ENCODE results near the gene PARD3B.

Gene PARD3B

DNA sequence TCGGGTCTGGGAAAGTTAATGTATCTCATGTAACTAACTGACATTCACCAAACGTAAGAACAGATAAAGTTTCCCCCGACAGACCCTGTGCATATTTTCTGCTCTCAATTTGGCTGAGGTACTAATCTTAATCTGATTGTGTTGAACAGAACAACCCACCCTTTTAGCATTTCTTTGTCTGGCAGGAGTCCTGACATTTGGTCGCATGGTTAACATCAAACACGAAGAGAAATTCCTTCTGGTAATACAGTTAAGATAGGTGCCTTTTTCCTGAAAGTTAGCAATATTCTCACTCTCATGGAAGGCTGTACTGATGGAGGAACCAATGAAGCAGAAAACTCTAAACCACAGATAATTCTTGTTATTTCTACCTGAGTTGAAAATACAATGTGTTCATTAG lies 520.8 kb downstream of the PARD3B start:
- no peak for DNase-seq (ENCODE audit: low read depth)

- no peak for DNase-seq (ENCODE audit: low read depth)
These were observed 524.7 kb downstream of the PARD3B start for GRCh38 chr2:205069928-205070327.

DNA sequence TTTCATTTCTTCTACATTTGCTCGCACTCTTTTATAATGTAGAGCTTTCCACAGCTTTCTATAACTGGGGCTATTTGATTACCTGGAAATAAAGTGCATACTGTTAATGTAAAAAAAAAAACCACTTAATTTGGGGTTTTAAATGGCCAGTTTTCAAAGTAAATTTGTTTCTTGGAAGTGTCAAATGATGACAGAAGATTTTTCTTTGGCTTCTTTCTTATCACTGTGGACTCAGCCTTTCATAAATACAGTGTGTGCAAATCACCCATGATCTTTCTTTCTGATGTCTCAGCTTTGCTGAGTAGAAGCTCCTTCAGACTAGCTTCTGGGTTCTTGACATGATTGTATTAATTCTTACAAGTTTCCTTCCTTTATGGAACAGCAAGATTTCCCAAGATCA lies 525.6 kb downstream of the PARD3B start:
- DNase-seq (ENCODE audit: low read depth): no peak

DNA sequence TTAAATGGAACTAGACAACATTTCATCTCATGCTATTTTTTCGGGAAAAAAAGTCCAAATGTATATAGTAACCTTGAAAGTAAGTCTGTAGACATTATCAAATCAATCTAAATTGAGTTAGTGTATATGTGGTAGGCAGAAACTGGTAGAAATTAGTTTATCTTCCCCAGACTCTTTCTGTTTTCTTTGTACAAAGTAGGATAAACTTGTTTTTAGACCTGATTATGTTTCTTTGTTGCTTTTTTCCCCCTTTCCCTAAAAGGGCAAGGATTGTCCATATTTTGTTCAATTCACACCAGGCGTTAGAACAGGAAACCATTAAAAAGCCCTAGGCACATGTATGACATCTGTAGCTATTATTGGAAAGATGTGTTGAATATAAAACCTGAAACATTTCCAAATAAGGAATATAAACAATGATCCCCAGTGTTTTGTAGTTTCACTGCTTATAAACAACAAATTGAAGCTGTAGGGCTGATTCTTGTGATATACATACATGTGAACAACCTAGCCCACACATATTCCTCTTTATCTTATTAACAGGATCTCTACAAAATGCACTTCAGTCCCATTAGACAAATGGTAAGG lies 528.3 kb downstream of the PARD3B start:
- DNase-seq (ENCODE audit: low read depth): no peak

GRCh38 chr2:205076405-205076804 lies 531.1 kb downstream of the PARD3B start:
- no peak for DNase-seq (ENCODE audit: low read depth)

GRCh38 chr2:205077159-205077558 lies 531.9 kb downstream of the PARD3B start:
- DNase-seq (ENCODE audit: low read depth): no peak

DNA sequence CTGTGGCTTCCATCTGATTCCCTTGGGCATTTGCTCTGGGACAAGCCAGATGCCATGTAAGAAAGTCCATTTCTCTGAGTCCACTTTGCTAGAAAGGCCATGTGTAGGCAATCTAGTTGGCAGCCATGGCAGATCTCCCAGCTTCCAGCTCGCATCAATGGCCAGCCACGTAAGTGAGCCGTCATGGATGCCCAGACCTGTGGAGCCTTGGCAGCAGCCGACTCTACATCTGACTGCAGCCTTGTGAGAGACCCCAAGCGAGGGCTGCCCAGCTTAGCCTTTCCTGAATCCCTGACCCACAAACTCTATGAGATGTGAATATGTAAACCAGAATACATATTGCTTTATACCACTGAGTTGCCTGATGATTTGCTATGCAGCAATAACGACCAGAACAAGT lies 533.5 kb downstream of the PARD3B start:
- DNase-seq (ENCODE audit: low read depth): no peak

- no peak for DNase-seq (ENCODE audit: low read depth)
These were observed 533.9 kb downstream of the PARD3B start for GRCh38 chr2:205079173-205079572.

GRCh38 chr2:205086662-205087061 lies 541.4 kb downstream of the PARD3B start:
- no peak for DNase-seq (ENCODE audit: low read depth)

GRCh38 chr2:205087862-205088261 lies 542.6 kb downstream of the PARD3B start:
- no peak for DNase-seq (ENCODE audit: low read depth)

- DNase-seq (ENCODE audit: low read depth): no peak
These were observed 544.7 kb downstream of the PARD3B start for GRCh38 chr2:205089958-205090357.

DNA sequence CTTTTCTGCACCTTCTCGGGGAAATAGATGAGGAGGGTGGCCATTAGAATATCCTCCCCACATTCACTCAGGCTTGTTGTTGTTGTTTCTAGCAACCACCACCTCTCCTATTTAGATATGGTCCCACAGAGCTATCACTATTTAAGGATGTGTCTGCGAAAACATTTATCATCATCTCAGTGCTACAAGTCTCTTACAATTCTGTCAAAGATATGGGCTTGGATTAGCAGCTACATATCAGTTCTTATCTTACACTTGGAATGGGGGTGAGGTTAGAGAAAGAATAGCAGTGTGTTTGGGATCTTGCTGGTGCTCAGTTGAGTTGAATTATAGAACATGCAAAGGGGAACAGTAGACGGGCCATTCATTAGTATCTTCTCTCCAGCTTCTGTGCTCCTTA lies 546.1 kb downstream of the PARD3B start:
- DNase-seq (ENCODE audit: low read depth): no peak

GRCh38 chr2:205094031-205094430 lies 548.8 kb downstream of the PARD3B start:
- no peak for DNase-seq (ENCODE audit: low read depth)

DNA sequence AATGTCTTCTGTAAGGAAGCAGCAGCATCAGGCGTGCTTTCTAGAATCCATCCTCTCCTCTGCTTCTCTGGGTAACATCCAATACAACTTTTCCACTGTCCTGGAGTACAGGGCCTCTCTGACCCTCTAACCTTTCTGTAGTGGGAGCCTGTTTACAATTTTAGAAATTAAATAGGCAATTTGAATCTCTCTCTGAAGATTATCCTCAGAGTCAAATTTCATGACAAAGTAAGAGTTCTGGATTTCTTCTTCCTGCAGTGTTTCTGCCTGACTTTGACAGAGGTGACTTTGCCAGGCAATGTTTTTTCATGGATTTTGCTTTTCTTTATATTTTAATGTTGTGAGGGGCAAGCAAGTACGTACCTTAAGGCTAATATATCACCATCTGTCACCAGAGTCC lies 558.4 kb downstream of the PARD3B start:
- no peak for DNase-seq (ENCODE audit: low read depth)

GRCh38 chr2:205107810-205108209 lies 562.5 kb downstream of the PARD3B start:
- DNase-seq (ENCODE audit: low read depth): no peak

GRCh38 chr2:205115511-205115910 lies 570.2 kb downstream of the PARD3B start:
- no peak for DNase-seq (ENCODE audit: low read depth)

GRCh38 chr2:205117125-205117524 lies 571.9 kb downstream of the PARD3B start:
- no peak for DNase-seq (ENCODE audit: low read depth)

- DNase-seq (ENCODE audit: low read depth): no peak
These were observed 573.9 kb downstream of the PARD3B start for GRCh38 chr2:205119136-205119535.

GRCh38 chr2:205128726-205129125 lies 583.5 kb downstream of the PARD3B start:
- DNase-seq (ENCODE audit: low read depth): no peak

DNA sequence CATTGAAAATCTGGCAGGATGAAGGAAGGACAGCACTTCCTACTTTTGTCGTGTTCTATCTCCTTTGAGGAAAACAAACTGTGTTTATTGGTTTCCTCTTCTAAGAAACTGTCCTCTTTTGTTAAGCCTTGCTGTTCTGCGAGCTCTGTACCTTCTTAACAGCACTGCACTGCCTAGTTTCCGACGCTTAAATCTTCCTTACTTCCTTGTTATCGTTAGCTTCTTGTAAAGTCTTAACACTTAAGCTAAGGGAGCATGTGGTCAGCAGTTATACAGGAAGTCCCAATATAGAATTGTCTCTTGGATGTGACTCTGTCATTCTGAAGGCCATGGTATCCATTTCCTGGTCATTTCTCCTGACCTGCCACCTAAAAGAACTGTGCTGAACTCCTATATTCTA lies 584.3 kb downstream of the PARD3B start:
- DNase-seq (ENCODE audit: low read depth): no peak

DNA sequence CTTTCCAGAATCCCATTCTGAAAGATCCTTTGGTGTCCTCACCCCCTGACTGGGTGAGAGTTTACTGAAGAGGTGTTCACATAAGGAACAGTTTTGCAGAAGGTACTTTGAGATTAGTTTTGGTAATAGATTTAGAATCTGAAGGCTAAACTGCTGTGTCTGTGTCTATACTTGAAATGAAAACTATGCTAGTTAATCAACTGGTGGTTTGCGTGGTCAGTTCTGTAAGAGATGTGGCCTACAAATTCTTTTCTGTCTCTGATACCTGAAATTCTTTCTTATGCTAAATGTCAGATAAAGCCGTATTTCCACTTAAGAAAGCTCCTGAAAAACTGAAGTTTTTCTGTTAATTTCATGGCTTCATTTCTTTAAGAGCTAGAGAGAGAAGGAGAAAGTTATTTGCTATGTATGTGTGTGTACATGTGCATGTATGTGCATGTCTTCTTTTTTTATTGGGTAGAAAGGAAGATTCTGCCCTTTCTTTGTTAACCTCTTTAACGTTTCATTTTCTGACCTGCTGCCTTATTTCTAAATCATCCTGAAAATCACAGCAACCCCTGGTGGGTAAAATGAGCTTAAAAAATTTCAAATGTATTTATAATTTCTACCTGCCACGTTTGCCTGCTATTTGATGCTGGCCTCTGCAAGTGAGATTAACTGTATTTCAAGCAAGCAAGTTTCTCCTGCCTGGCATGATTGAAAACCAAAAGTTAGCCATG lies 585.0 kb downstream of the PARD3B start:
- DNase-seq (ENCODE audit: low read depth): no peak

- no peak for DNase-seq (ENCODE audit: low read depth)
These were observed 588.3 kb downstream of the PARD3B start for GRCh38 chr2:205133544-205133943.

- no peak for DNase-seq (ENCODE audit: low read depth)
These were observed 593.5 kb downstream of the PARD3B start for GRCh38 chr2:205138735-205139134.

- DNase-seq (ENCODE audit: low read depth): no peak
These were observed 594.7 kb downstream of the PARD3B start for GRCh38 chr2:205139822-205140463.

All from HS-5 (cell line).